NCI-H526 treated with DMSO at 0.1 percent for 48 hours (cell line): Measurements from ENCODE around the gene PTPRM.

ENCODE experiments used
- DNase-seq: peaks from one replicate; lab custom pipeline; 2025; lab: John Stamatoyannopoulos, UW

PTPRM gene

DNA sequence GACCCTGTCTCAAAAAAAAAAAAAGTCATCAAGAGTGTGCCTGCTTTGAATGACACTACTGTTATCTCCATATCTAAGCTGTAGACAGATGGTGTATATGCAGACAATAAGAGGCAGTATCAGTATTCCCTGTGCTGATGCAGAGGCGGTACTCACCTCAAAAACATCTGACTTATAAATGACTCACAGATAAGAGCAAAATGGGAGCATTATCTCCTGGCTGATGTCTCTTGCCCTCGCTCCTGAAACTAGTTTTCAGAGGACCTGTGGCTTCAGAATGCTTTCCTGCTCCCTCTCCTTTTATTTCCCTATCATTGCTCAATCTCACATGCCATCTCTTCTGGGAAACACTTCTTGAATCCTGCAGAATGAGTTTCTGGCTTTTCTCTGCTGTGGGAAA is 289.6 kb downstream of the PTPRM start:
- DNase-seq, result no peak

GRCh38 chr18:7857562-7857961 is 290.4 kb downstream of the PTPRM start:
- DNase-seq, result no peak

DNA sequence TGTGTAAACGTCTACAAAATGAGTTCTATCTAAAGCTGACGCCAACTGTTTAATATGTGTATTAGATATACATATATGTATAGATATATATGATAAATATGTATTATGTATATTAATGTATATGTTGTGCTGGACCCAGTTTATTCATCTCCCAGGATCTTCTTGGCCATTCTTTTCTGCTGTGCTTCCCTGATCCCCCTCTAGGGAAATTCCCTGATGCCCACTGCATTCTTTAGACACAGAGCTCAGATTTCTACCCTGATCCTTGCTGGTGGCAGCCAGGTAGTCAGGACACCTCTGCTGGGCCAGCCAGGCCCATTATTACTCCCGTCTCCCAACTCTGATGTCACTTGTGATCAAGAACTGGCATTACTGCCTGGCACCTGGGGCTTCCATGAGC is 292.0 kb downstream of the PTPRM start:
- no peak for DNase-seq

- DNase-seq, result no peak
These were observed 303.1 kb downstream of the PTPRM start for GRCh38 chr18:7870266-7870665.

DNA sequence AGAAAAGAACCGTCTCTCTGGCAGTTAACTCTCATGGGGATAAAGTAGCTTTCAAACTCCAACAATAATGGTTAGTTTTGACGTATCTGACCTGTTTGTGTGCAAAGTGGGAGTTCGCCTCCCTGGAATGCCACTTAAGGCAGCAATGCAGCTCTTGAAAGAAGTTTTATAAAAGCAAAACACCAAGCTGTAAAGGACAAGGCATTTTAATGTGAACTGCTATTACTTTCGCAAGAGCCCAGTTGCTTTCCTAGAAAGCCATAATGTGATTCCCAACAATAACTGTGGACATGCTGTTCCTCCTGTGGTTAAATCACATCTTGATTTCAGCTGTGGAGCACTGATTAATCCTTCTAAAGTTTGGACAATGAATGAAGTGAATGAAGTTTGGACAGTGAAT is 303.7 kb downstream of the PTPRM start:
- no peak for DNase-seq

- DNase-seq, result no peak
These were observed 304.7 kb downstream of the PTPRM start for GRCh38 chr18:7871560-7872456.

- no peak for DNase-seq
These were observed 305.5 kb downstream of the PTPRM start for GRCh38 chr18:7872569-7872968.

GRCh38 chr18:7873316-7873715 is 306.2 kb downstream of the PTPRM start:
- DNase-seq, result no peak

DNA sequence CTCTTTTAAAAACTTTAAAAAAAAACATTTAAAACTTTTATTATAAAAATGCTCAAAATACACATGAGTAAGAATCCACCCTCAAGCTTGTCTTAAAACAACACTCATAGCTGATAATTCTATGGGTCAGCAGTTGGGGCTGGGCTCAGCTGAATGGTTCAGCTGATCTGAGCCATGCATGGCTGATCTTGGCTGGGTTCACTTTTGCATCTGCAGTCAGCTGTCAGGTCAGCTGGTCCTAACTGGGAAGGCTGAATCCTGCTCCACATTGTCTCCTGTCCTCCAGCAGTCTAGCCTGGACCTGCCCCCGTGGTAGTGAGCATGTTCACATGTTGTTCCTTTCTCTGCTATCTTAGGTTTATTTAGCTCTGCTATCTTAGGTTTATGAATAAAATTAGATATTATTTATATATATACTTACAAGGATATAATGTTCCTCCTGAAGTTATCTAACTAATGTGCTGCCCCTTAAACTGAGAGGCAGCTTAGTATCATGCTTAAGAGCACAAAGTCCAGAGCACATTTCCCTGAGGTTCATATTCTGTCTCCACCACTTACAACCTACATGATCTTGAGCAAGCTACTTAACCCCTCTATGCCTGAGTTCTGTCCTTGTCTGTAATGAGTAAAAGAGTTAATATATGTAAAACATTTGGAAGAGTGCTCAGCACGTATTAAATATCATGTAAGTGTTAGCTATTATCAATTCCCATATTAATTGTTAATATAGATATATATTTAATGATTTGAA is 309.4 kb downstream of the PTPRM start:
- no peak for DNase-seq

DNA sequence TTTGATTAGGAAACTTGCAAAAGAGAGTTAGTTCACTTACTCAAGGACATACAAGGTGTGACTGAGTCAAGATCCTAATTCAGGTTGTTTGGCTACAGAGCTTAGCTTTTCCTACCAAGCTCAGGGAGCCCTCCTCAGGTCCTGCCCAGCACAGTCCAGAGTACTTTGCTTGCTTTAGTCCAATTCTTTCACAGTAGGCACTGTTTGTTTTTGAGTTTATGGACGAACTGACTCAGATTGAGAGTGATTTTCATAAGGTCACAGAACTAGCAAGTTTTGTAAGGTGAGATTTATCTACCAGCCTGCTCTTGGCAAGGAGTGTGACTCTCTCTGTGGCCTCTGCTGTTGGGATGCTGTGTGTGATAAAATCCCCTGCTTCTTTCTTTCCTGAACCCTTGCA is 310.5 kb downstream of the PTPRM start:
- DNase-seq, result no peak

- DNase-seq, result no peak
These were observed 311.4 kb downstream of the PTPRM start for GRCh38 chr18:7878265-7879211.

DNA sequence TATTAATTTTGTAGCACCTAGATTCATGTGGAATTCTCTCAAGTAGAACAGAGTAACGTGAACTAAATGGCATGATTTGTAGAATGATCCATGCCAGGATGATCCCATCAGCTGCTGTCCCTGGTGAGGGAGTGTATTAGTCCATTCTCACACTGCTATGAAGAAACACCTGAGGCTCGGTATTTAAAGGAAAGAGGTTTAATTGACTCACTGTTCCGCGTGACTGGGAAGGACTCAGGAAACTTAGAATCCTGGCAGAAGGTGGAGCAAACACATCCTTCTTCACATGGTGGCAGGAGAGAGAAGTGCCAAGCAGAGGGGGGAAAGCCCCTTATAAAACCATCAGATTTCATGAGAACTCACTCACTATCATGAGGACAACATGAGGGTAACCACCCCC is 312.6 kb downstream of the PTPRM start:
- no peak for DNase-seq

- no peak for DNase-seq
These were observed 318.7 kb downstream of the PTPRM start for GRCh38 chr18:7885865-7886264.

GRCh38 chr18:7886436-7886835 is 319.3 kb downstream of the PTPRM start:
- DNase-seq, result no peak

- no peak for DNase-seq
These were observed 322.4 kb downstream of the PTPRM start for GRCh38 chr18:7889515-7889914.

- DNase-seq, result no peak
These were observed 323.0 kb downstream of the PTPRM start for GRCh38 chr18:7890075-7890474.

DNA sequence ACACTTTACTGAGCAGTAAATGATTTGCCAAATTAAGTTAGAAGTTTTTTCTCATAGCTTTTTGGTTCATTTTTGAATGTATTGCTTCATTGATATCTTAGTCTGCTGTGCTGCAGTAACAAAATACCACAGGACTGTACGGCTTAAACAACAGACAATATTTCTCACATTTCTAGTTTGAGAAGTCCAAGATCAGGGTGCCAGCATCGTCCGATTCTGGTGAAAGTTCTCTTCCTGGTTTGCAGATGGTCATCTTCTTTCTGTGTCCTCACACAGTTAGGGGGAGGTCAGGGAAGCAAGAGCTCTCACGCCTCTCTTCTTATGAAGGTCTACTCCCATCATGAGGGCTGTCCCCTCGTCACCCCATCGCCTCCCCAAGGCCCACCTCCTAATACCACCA is 325.4 kb downstream of the PTPRM start:
- DNase-seq, result no peak

DNA sequence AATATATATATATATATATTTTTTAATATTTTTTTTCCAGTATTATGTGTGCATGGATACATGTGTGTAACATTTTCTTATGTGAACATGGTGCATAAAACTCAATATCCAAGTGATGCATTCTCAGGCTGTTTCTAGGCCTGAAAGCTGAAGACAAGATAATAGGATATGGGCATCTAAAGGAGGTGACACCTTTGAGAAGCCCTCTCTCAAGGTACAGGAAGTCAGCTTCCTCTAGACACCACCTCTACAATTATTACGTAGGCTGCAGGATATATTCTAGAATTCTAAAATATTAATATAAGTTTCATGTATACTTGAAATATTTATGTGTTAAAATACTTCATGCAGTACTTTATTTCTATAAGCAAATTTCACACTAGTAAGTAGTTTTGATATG is 327.5 kb downstream of the PTPRM start:
- no peak for DNase-seq

- no peak for DNase-seq
These were observed 328.2 kb downstream of the PTPRM start for GRCh38 chr18:7895346-7895745.

GRCh38 chr18:7896161-7896560 is 329.0 kb downstream of the PTPRM start:
- no peak for DNase-seq

GRCh38 chr18:7896805-7897518 is 329.8 kb downstream of the PTPRM start:
- DNase-seq, result peak; percentile 3

GRCh38 chr18:7898181-7898580 is 331.1 kb downstream of the PTPRM start:
- DNase-seq, result peak; percentile 46
